Measurements from ENCODE around the gene ZPBP2.

The ZPBP2 gene

GRCh38 chr17:39913989-39914388, 46.0 kb downstream of the ZPBP2 start:
- no peak overlapping the region for H3K4me3 ChIP-seq
- H3K36me3 ChIP-seq (ENCODE audit: insufficient read depth, low read length) = no peaks in the 10 kb centered on the region; the same call in 1 of the 2 replicates
- no peak overlapping the region for H3K9ac ChIP-seq (ENCODE audit: insufficient read length)
- H3K9me3 ChIP-seq (ENCODE audit: low read depth, low read length) = no peaks in the 10 kb centered on the region
- TF ChIP-seq POLR2AphosphoS5 (IDR thresholded peaks at IDR 0.05; ENCODE audit: borderline replicate concordance, low read depth, low read length) (no peak), EZH2 (IDR thresholded peaks at IDR 0.05) (no peak), FOXP2 (optimal IDR thresholded peaks at IDR 0.05; ENCODE audit: control extremely low read depth, extremely low read length, insufficient read depth) (no peak)
- DNase-seq (ENCODE audit: low read depth, low spot score) = no peak
- no peak overlapping the region for H3K27ac ChIP-seq

GRCh38 chr17:39915559-39915958, 47.6 kb downstream of the ZPBP2 start:
- no peak for TF ChIP-seq FOXP2 (optimal IDR thresholded peaks at IDR 0.05; ENCODE audit: control extremely low read depth, extremely low read length, insufficient read depth)
- TF ChIP-seq POLR2AphosphoS5 (IDR thresholded peaks at IDR 0.05; ENCODE audit: borderline replicate concordance, low read depth, low read length) = no peak
- TF ChIP-seq EZH2 (IDR thresholded peaks at IDR 0.05) = no peak
- H3K9me3 ChIP-seq (ENCODE audit: low read depth, low read length) = no peaks in the 10 kb centered on the region
- peak overlapping the region; percentile 36; the same call in 1 of the 2 replicates for H3K27ac ChIP-seq
- DNase-seq (ENCODE audit: low read depth, low spot score) = no peak
- no peaks in the 10 kb centered on the region; the same call in 1 of the 2 replicates for H3K36me3 ChIP-seq (ENCODE audit: insufficient read depth, low read length)
- no peak overlapping the region for H3K4me3 ChIP-seq
- H3K9ac ChIP-seq (ENCODE audit: insufficient read length) = no peak overlapping the region

- H3K4me3 ChIP-seq = no peak overlapping the region
- DNase-seq (ENCODE audit: low read depth, low spot score) = no peak
- no peak for TF ChIP-seq POLR2AphosphoS5 (IDR thresholded peaks at IDR 0.05; ENCODE audit: borderline replicate concordance, low read depth, low read length)
- no peak for TF ChIP-seq FOXP2 (optimal IDR thresholded peaks at IDR 0.05; ENCODE audit: control extremely low read depth, extremely low read length, insufficient read depth)
- no peak for TF ChIP-seq EZH2 (IDR thresholded peaks at IDR 0.05)
- H3K27ac ChIP-seq = no peak overlapping the region
- H3K9me3 ChIP-seq (ENCODE audit: low read depth, low read length) = no peaks in the 10 kb centered on the region
- no peaks in the 10 kb centered on the region; the same call in 1 of the 2 replicates for H3K36me3 ChIP-seq (ENCODE audit: insufficient read depth, low read length)
- H3K9ac ChIP-seq (ENCODE audit: insufficient read length) = no peak overlapping the region
Measured at GRCh38 chr17:39916918-39917317, 48.9 kb downstream of the ZPBP2 start.

GRCh38 chr17:39919087-39919683, 51.2 kb downstream of the ZPBP2 start:
- H3K27ac ChIP-seq = no peak overlapping the region
- H3K9me3 ChIP-seq (ENCODE audit: low read depth, low read length) = no peaks in the 10 kb centered on the region
- H3K4me3 ChIP-seq = no peak overlapping the region
- H3K9ac ChIP-seq (ENCODE audit: insufficient read length) = no peak overlapping the region
- TF ChIP-seq FOXP2 (optimal IDR thresholded peaks at IDR 0.05; ENCODE audit: control extremely low read depth, extremely low read length, insufficient read depth) = no peak
- TF ChIP-seq POLR2AphosphoS5 (IDR thresholded peaks at IDR 0.05; ENCODE audit: borderline replicate concordance, low read depth, low read length) = no peak
- TF ChIP-seq EZH2 (IDR thresholded peaks at IDR 0.05) = no peak
- no peak for DNase-seq (ENCODE audit: low read depth, low spot score)
- peaks cover 10% of the 10 kb centered on the region; the same call in 1 of the 2 replicates for H3K36me3 ChIP-seq (ENCODE audit: insufficient read depth, low read length)

- no peak for DNase-seq (ENCODE audit: low read depth, low spot score)
- Histone ChIP-seq H3K27ac (peak overlapping the region; percentile 36; the same call in 1 of the 2 replicates), H3K9ac (ENCODE audit: insufficient read length) (no peak overlapping the region), H3K9me3 (ENCODE audit: low read depth, low read length) (no peaks in the 10 kb centered on the region), H3K36me3 (ENCODE audit: insufficient read depth, low read length) (peaks cover 10% of the 10 kb centered on the region; the same call in 1 of the 2 replicates), H3K4me3 (no peak overlapping the region)
- TF ChIP-seq POLR2AphosphoS5 (IDR thresholded peaks at IDR 0.05; ENCODE audit: borderline replicate concordance, low read depth, low read length) = no peak
- TF ChIP-seq FOXP2 (optimal IDR thresholded peaks at IDR 0.05; ENCODE audit: control extremely low read depth, extremely low read length, insufficient read depth) = no peak
- no peak for TF ChIP-seq EZH2 (IDR thresholded peaks at IDR 0.05)
Measured at GRCh38 chr17:39920218-39921210, 52.5 kb downstream of the ZPBP2 start.

- TF ChIP-seq POLR2AphosphoS5 (IDR thresholded peaks at IDR 0.05; ENCODE audit: borderline replicate concordance, low read depth, low read length) = no peak
- TF ChIP-seq FOXP2 (optimal IDR thresholded peaks at IDR 0.05; ENCODE audit: control extremely low read depth, extremely low read length, insufficient read depth) = no peak
- TF ChIP-seq EZH2 (IDR thresholded peaks at IDR 0.05) = no peak
- peaks cover 10% of the 10 kb centered on the region; the same call in 1 of the 2 replicates for H3K36me3 ChIP-seq (ENCODE audit: insufficient read depth, low read length)
- no peak for DNase-seq (ENCODE audit: low read depth, low spot score)
- H3K9me3 ChIP-seq (ENCODE audit: low read depth, low read length) = no peaks in the 10 kb centered on the region
- H3K4me3 ChIP-seq = no peak overlapping the region
- H3K9ac ChIP-seq (ENCODE audit: insufficient read length) = no peak overlapping the region
- no peak overlapping the region for H3K27ac ChIP-seq
Measured at GRCh38 chr17:39921323-39921722, 53.3 kb downstream of the ZPBP2 start.

GRCh38 chr17:39922006-39922405, 54.0 kb downstream of the ZPBP2 start:
- Histone ChIP-seq H3K36me3 (ENCODE audit: insufficient read depth, low read length) (peaks cover 10% of the 10 kb centered on the region; the same call in 1 of the 2 replicates), H3K4me3 (no peak overlapping the region), H3K27ac (no peak overlapping the region), H3K9me3 (ENCODE audit: low read depth, low read length) (no peaks in the 10 kb centered on the region), H3K9ac (ENCODE audit: insufficient read length) (no peak overlapping the region)
- DNase-seq (ENCODE audit: low read depth, low spot score) = no peak
- no peak for TF ChIP-seq EZH2 (IDR thresholded peaks at IDR 0.05)
- no peak for TF ChIP-seq POLR2AphosphoS5 (IDR thresholded peaks at IDR 0.05; ENCODE audit: borderline replicate concordance, low read depth, low read length)
- TF ChIP-seq FOXP2 (optimal IDR thresholded peaks at IDR 0.05; ENCODE audit: control extremely low read depth, extremely low read length, insufficient read depth) = no peak

- H3K9me3 ChIP-seq (ENCODE audit: low read depth, low read length) = no peaks in the 10 kb centered on the region
- no peak for TF ChIP-seq EZH2 (IDR thresholded peaks at IDR 0.05)
- TF ChIP-seq FOXP2 (optimal IDR thresholded peaks at IDR 0.05; ENCODE audit: control extremely low read depth, extremely low read length, insufficient read depth) = no peak
- no peak for TF ChIP-seq POLR2AphosphoS5 (IDR thresholded peaks at IDR 0.05; ENCODE audit: borderline replicate concordance, low read depth, low read length)
- peaks cover 10% of the 10 kb centered on the region; the same call in 1 of the 2 replicates for H3K36me3 ChIP-seq (ENCODE audit: insufficient read depth, low read length)
- no peak overlapping the region for H3K4me3 ChIP-seq
- no peak overlapping the region for H3K9ac ChIP-seq (ENCODE audit: insufficient read length)
- H3K27ac ChIP-seq = no peak overlapping the region
- no peak for DNase-seq (ENCODE audit: low read depth, low spot score)
Measured at GRCh38 chr17:39923230-39923629, 55.2 kb downstream of the ZPBP2 start.
